Loucy (cell line): Measurements from ENCODE around the gene ARRDC1.

Experiments used
- CTCF ChIP-seq: fragments of 200-600 bp; sonication (generic); conservative IDR thresholded peaks from 2 replicates; pipeline ENCODE4 v1.5.1; 2014; ENCODE audit warnings: mild to moderate bottlenecking, antibody characterized with exemption, low read length
- EZH2phosphoT487 ChIP-seq: fragments of 200-600 bp; IDR thresholded peaks from 2 replicates; pipeline ENCODE4 v1.6.1; 2018; ENCODE audit warnings: antibody characterized with exemption, mild to moderate bottlenecking, moderate library complexity, borderline replicate concordance

GRCh38 chr9:137640862-137641261 lies 35.4 kb downstream of the ARRDC1 start:
- TF ChIP-seq EZH2phosphoT487 (no peak), CTCF (no peak)
